GM12801 (cell line): ENCODE measurements around the gene CDK13.

ENCODE experiments used
- TF ChIP-seq, protein P1 (sequence below): IDR thresholded peaks from one replicate; pipeline ENCODE4 v1.5.1; 2011; ENCODE audit warnings: control low read depth; ENCODE audit not compliant: insufficient read length; ENCODE audit errors: extremely low read depth

CDK13 gene

DNA sequence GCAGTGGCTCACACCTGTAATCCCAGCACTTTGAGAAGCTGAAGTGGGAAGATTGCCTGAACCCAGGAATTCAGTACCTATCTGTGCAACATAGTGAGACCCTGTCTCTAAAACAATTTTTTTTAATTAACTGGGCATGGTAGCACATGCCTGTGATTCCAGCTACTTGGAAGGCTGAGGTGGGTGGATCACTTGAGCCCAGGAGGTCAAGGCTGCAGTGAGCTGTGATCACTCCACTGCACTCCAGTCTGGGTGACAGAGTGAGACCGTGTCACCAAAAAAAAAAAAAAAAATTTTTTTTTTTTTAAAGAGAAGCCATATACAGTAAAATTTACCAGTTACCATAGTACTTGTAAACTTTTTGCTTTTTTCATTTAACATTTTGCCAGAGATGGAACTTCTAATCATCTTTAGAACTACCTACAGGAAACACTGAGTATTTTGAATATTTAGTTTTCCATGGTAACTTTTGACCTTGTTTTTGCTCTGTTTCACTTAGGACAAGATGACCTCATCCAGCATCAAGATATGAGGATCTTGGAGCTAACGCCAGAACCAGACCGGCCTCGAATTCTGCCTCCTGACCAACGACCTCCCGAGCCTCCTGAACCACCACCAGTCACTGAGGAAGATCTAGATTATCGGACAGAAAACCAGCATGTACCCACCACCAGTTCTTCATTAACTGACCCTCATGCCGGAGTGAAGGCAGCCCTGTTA, 143.7 kb downstream of the CDK13 start:
- TF ChIP-seq, protein P1, sequence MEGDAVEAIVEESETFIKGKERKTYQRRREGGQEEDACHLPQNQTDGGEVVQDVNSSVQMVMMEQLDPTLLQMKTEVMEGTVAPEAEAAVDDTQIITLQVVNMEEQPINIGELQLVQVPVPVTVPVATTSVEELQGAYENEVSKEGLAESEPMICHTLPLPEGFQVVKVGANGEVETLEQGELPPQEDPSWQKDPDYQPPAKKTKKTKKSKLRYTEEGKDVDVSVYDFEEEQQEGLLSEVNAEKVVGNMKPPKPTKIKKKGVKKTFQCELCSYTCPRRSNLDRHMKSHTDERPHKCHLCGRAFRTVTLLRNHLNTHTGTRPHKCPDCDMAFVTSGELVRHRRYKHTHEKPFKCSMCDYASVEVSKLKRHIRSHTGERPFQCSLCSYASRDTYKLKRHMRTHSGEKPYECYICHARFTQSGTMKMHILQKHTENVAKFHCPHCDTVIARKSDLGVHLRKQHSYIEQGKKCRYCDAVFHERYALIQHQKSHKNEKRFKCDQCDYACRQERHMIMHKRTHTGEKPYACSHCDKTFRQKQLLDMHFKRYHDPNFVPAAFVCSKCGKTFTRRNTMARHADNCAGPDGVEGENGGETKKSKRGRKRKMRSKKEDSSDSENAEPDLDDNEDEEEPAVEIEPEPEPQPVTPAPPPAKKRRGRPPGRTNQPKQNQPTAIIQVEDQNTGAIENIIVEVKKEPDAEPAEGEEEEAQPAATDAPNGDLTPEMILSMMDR, result no peak

DNA sequence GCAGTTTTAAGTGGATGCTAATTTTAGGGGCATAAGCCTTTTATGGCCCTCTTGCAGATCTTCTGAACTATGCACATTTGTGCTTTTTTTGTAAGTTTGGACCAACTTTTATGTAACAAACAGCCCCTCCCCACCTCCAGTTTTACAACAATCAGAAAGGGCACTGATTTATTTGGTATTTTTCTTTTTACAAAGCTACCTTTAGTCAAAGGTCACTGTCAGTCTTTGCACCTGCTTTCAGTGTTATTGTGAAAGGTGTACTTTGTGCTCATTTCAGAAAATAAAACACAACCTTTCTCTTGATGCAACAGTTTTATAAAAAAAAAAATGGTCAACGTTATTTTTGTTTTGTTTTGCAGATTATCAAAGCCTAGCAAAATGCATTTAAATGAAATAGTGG, 145.2 kb downstream of the CDK13 start:
- TF ChIP-seq, protein P1, result no peak

- TF ChIP-seq, protein P1, result no peak
Observed at GRCh38 chr7:40095695-40096327, 145.8 kb downstream of the CDK13 start.

- TF ChIP-seq, protein P1, result no peak
Observed at GRCh38 chr7:40097728-40098127, 147.7 kb downstream of the CDK13 start.

DNA sequence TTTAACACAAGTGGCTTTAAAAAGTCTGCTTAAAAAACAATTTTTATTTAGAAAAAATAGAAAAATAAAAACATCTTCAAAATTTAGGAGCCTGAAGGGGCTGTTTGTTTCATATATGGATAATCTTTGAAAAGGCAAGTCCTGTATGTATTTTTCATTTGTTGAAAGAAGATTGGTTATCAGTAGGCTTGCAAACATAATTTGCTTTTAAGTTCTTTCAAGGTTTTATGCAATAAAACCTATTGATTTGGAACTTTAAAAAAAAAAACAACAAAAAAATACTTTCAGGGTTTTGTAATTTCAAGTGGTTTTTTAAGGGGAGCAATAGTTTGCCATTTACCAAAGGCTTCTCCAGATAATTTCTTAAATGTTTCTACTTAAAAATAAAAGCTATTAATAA, 148.8 kb downstream of the CDK13 start:
- TF ChIP-seq, protein P1, result no peak

GRCh38 chr7:40099837-40100236, 149.8 kb downstream of the CDK13 start:
- TF ChIP-seq, protein P1, result no peak

DNA sequence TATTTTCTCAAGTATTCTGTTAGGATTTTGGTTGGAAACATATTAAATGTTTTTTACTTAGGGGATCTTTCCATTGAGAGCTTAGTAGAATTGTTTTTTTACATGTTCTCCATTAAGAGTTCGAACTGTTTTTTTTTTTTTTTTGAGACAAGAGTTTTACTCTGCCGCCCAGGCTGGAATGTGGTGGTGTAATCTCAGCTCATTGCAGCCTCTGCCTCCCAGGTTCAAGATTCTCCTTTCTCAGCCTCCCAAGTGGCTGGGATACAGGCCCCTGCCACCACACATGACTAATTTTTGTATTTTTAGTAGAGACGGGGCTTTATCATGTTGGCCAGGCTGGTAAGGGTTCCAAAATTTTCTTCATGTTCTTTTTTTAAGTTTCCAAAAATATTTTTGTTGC, 151.1 kb downstream of the CDK13 start:
- TF ChIP-seq, protein P1, result no peak
